OCI-LY3 (cell line): ENCODE data around the gene ZDHHC13.

Experiments
- EZH2phosphoT487 ChIP-seq: fragments of 200-600 bp; shearing (Covaris generic); IDR thresholded peaks from 2 replicates; pipeline ENCODE4 v1.6.1; 2018; ENCODE audit warnings: antibody characterized with exemption, mixed run types, low read depth
- TF ChIP-seq, protein P1 (sequence below): fragments of 200-600, 300-600 bp; sonication (generic); IDR thresholded peaks from 2 replicates; pipeline ENCODE4 v1.5.1; 2014; ENCODE audit warnings: antibody characterized with exemption, low read length, low read depth

GRCh38 chr11:19079643-19080440 lies 37.1 kb upstream of the ZDHHC13 start:
- TF ChIP-seq, protein P1, sequence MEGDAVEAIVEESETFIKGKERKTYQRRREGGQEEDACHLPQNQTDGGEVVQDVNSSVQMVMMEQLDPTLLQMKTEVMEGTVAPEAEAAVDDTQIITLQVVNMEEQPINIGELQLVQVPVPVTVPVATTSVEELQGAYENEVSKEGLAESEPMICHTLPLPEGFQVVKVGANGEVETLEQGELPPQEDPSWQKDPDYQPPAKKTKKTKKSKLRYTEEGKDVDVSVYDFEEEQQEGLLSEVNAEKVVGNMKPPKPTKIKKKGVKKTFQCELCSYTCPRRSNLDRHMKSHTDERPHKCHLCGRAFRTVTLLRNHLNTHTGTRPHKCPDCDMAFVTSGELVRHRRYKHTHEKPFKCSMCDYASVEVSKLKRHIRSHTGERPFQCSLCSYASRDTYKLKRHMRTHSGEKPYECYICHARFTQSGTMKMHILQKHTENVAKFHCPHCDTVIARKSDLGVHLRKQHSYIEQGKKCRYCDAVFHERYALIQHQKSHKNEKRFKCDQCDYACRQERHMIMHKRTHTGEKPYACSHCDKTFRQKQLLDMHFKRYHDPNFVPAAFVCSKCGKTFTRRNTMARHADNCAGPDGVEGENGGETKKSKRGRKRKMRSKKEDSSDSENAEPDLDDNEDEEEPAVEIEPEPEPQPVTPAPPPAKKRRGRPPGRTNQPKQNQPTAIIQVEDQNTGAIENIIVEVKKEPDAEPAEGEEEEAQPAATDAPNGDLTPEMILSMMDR: no peak
- TF ChIP-seq EZH2phosphoT487: no peak
